Loucy (cell line): ENCODE data around the gene KRTAP12-4.

Source experiments
- CTCF ChIP-seq: fragments of 200-600 bp; sonication (generic); conservative IDR thresholded peaks from 2 replicates; pipeline ENCODE4 v1.5.1; 2014; ENCODE audit warnings: mild to moderate bottlenecking, antibody characterized with exemption, low read length
- EZH2phosphoT487 ChIP-seq: fragments of 200-600 bp; IDR thresholded peaks from 2 replicates; pipeline ENCODE4 v1.6.1; 2018; ENCODE audit warnings: antibody characterized with exemption, mild to moderate bottlenecking, moderate library complexity, borderline replicate concordance

GRCh38 chr21:44611551-44611950 is 42.9 kb downstream of the KRTAP12-4 start:
- no peak for TF ChIP-seq CTCF
- TF ChIP-seq EZH2phosphoT487: no peak
